Left colon (tissue), 2 donors: Measurements from ENCODE around the gene CCNT2. TPM values are rescaled to one million over a fixed set of nuclear protein-coding genes. Genes with fewer than 3 reads are reported as not detected.
"Not testable (repeated sequence)": the region's sequence is repeated elsewhere in the genome, so short reads cannot be mapped to it uniquely, and the experiment has no call there.

Experiments
- ATAC-seq: fragments of 200-7000 bp; cut with Tn5 transposase; one replicate; pipeline ENCODE4 v1.9.1; 2020; ENCODE audit warnings: mild to moderate bottlenecking, moderate library complexity
- DNase-seq, 2 donors: peaks; one replicate each; pipeline ENCODE4 v3.0.0-alpha.2; 2020
- intact Hi-C, 2 donors: fragments of 100-400 bp; cut with DNase I in 1 of 2; cut with micrococcal nuclease in 1 of 2; formaldehyde crosslinking; loops; one replicate each; pipeline versions ENCODE4 v1.11.2 to v1.14.0; 2022; cut with DNase I, micrococcal nuclease
- long read RNA-seq: library from polyadenylated mRNA; unstranded; transcript quantifications from one replicate; pipeline ENCODE4 v2.0.0, GENCODE V29; 2021
- total RNA-seq, 2 donors: library from RNA; stranded (reverse); fragmentation: NEBNext Ultra II Directional; extraction: Animal tissue kit (Norgen Biotek cat#: 25700); gene quantifications; one replicate each; pipeline ENCODE4 v1.2.1, GENCODE V29; 2021
- donor health status: DM: no; HTN: no; CAD: no.
- donor health status: DM: yes; HTN: yes; CAD: no.

Gene CCNT2
- total RNA-seq, result 10 to 100 TPM; 33.9 to 35.3 TPM
- long read RNA-seq, full-length matches to known transcripts, result 20 of 30 reads
- long read RNA-seq, partial matches to known transcripts, result 1 of 30 reads
- long read RNA-seq, other reads (novel, unspliced or antisense), result 9 of 30 reads

- peak; percentile 99 for DNase-seq
- intact Hi-C loops, result loop anchor here in 1 of 2 donors (10.0 kb wide), 1 partner anchor 804 kb away; no protein-coding TSS in a partner anchor
- ATAC-seq, result peak; percentile 84
These were observed at the start of gene CCNT2 for GRCh38 chr2:134918526-134919340. TSS of gene CCNT2 (plus strand) at chr2:134918822. CDS start at chr2:134918855, 33 bp downstream.

GRCh38 chr2:134869946-134870736, 48.5 kb upstream of the CCNT2 start:
- ATAC-seq, result no peak

GRCh38 chr2:134873152-134873551, 45.5 kb upstream of the CCNT2 start:
- DNase-seq (no peak), ATAC-seq (no peak)
- intact Hi-C loops, result no loop called here

More at GRCh38 chr2:134869946-134870736, 48.5 kb upstream of the CCNT2 start:
- DNase-seq, result no peak
- intact Hi-C loops, result no loop called here

GRCh38 chr2:134875309-134875708, 43.3 kb upstream of the CCNT2 start:
- no peak for ATAC-seq
- intact Hi-C loops, result no loop called here
- no peak for DNase-seq

- intact Hi-C loops, result no loop called here
- ATAC-seq (no peak), DNase-seq (no peak)
These were observed 35.8 kb upstream of the CCNT2 start for GRCh38 chr2:134882773-134883172.

- no peak for DNase-seq
- no peak for ATAC-seq
- intact Hi-C loops, result no loop called here
These were observed 34.9 kb upstream of the CCNT2 start for GRCh38 chr2:134883552-134884293.

- no peak for DNase-seq
- intact Hi-C loops, result no loop called here
- no peak for ATAC-seq
These were observed 34.2 kb upstream of the CCNT2 start for GRCh38 chr2:134884435-134884834.

- ATAC-seq (no peak), DNase-seq (no peak)
- intact Hi-C loops, result loop anchor here in 1 of 2 donors (10.0 kb wide), 1 partner anchor 438 kb away; no protein-coding TSS in a partner anchor
These were observed 26.2 kb upstream of the CCNT2 start for GRCh38 chr2:134892282-134893035.

GRCh38 chr2:134897932-134898331, 20.7 kb upstream of the CCNT2 start:
- intact Hi-C loops, result loop anchor here in 1 of 2 donors (10.0 kb wide), 1 partner anchor 443 kb away; no protein-coding TSS in a partner anchor
- DNase-seq (no peak), ATAC-seq (no peak)

GRCh38 chr2:134899204-134899603, 19.4 kb upstream of the CCNT2 start:
- no peak for ATAC-seq
- intact Hi-C loops, result loop anchor here in 1 of 2 donors (10.0 kb wide), 1 partner anchor 444 kb away; no protein-coding TSS in a partner anchor
- DNase-seq, result no peak

GRCh38 chr2:134900151-134900550, 18.5 kb upstream of the CCNT2 start:
- intact Hi-C loops, result no loop called here
- DNase-seq, result no peak
- ATAC-seq, result no peak

GRCh38 chr2:134903701-134904100, 14.9 kb upstream of the CCNT2 start:
- DNase-seq, intact Hi-C loops, ATAC-seq: not testable (repeated sequence)

- no peak for ATAC-seq
- intact Hi-C loops, result no loop called here
These were observed 13.5 kb upstream of the CCNT2 start for GRCh38 chr2:134905168-134905567.

GRCh38 chr2:134906726-134907125, 11.9 kb upstream of the CCNT2 start:
- no peak for ATAC-seq
- intact Hi-C loops, result no loop called here

More at GRCh38 chr2:134905168-134905567, 13.5 kb upstream of the CCNT2 start:
- DNase-seq, result no peak

GRCh38 chr2:134907441-134908116, 11.0 kb upstream of the CCNT2 start:
- intact Hi-C loops, ATAC-seq, DNase-seq: not testable (repeated sequence)

More at GRCh38 chr2:134906726-134907125, 11.9 kb upstream of the CCNT2 start:
- no peak for DNase-seq

GRCh38 chr2:134910763-134911399, 7.7 kb upstream of the CCNT2 start:
- DNase-seq (no peak), ATAC-seq (no peak)
- intact Hi-C loops, result loop anchor here in 1 of 2 donors (10.0 kb wide), 1 partner anchor 796 kb away; no protein-coding TSS in a partner anchor

- ATAC-seq (no peak), DNase-seq (no peak)
- intact Hi-C loops, result loop anchor here in 1 of 2 donors (10.0 kb wide), 1 partner anchor 797 kb away; no protein-coding TSS in a partner anchor
These were observed 7.2 kb upstream of the CCNT2 start for GRCh38 chr2:134911400-134911785.
